GM10847 (cell line): Measurements from ENCODE around the gene IGSF1.

Experiments
- POLR2A ChIP-seq: IDR thresholded peaks from 2 replicates; pipeline ENCODE4 v1.6.1; 2011; ENCODE audit not compliant: insufficient read length; ENCODE audit errors: extremely low read depth

The IGSF1 gene

DNA sequence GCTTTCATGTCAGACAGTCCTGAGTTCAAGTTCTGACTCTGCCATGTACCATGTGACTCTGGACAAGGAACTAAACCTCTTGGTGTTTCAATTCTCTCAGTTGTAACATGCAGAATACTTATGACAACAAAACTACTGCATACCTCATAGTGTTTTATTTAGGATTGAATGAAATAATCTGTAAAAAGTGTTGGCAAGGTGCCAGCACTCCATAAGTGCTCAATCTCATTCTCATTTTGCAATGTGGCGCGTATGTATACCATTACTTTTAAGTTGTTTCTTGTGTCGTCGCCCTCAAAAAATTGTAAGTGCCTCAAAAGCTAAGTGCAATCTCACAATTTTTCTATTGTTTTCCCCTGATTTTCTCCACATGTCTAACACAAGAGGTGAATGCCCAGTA, 62.5 kb downstream of the IGSF1 start:
- no peak for TF ChIP-seq POLR2A

DNA sequence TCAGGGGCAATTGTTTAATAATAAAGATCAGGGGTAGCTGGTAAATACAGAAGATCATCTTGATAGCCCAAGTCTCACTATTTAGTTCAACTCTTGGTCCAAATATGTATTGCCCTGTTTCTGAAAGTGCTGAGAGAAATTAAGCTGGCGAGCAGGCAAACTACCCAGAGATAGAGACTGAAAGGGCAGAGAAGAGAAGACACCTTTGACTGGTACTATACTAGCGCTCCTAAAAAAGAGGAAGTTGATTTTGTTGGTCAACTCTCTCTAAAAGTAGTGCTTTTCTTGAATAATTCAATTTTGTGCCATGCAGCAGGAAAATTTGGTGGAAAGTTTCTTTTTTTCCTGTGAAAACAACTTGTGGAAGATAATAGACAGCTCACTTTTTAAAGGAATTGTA, 64.0 kb downstream of the IGSF1 start:
- TF ChIP-seq POLR2A, result no peak
